GM23248 (cell line): ENCODE results near the gene PIK3CD. TPM values are rescaled to one million over a fixed set of nuclear protein-coding genes. Genes with fewer than 3 reads are reported as not detected.
A peak's percentile ranks its signal among the peaks of the same experiment; 100 is the strongest.

ENCODE experiments used
- DNase-seq: peaks from one replicate; pipeline ENCODE4 v3.0.0-alpha.2; 2015
- H2AFZ ChIP-seq: fragments of 200-600 bp; sonication (generic); 2 replicates; pipeline ENCODE4 v1.6.1; 2016; ENCODE audit warnings: antibody characterized with exemption
- H3F3A ChIP-seq: fragments of 200-600 bp; sonication (generic); 2 replicates; pipeline ENCODE4 v1.6.1; 2016; ENCODE audit warnings: mild to moderate bottlenecking, antibody characterized with exemption, mixed run types; ENCODE audit not compliant: insufficient read depth
- H3K27ac ChIP-seq: fragments of 200-600 bp; sonication (generic); 2 replicates; pipeline ENCODE4 v1.5.1; 2016; ENCODE audit warnings: mild to moderate bottlenecking
- H3K27me3 ChIP-seq: fragments of 200-600 bp; sonication (generic); replicated peaks from 2 replicates; pipeline ENCODE4 v1.6.1; 2016; ENCODE audit warnings: mild to moderate bottlenecking; ENCODE audit not compliant: insufficient read depth
- H3K36me3 ChIP-seq: fragments of 200-600 bp; sonication (generic); 2 replicates; pipeline ENCODE4 v1.6.1; 2016; ENCODE audit warnings: low read depth, mild to moderate bottlenecking
- H3K4me1 ChIP-seq: fragments of 200-600 bp; sonication (generic); 2 replicates; pipeline ENCODE4 v1.6.1; 2016; ENCODE audit warnings: mild to moderate bottlenecking; ENCODE audit not compliant: insufficient read depth
- H3K4me2 ChIP-seq: fragments of 200-600 bp; sonication (generic); one replicate; pipeline ENCODE4 v1.6.1; 2016; ENCODE audit warnings: mild to moderate bottlenecking; ENCODE audit not compliant: unreplicated experiment
- H3K4me3 ChIP-seq: fragments of 200-600 bp; sonication (generic); 2 replicates; pipeline ENCODE4 v1.5.1; 2016; ENCODE audit warnings: mild to moderate bottlenecking
- H3K79me2 ChIP-seq: fragments of 200-600 bp; sonication (generic); 2 replicates; pipeline ENCODE4 v1.6.1; 2016; ENCODE audit warnings: mild to moderate bottlenecking; ENCODE audit not compliant: insufficient read depth
- H3K9ac ChIP-seq: fragments of 200-600 bp; sonication (generic); 2 replicates; pipeline ENCODE4 v1.6.1; 2016; ENCODE audit warnings: mild to moderate bottlenecking
- H3K9me2 ChIP-seq: fragments of 200-600 bp; sonication (generic); 2 replicates; pipeline ENCODE4 v1.6.1; 2016; ENCODE audit warnings: mixed run types, mild to moderate bottlenecking, moderate library complexity; ENCODE audit not compliant: insufficient read depth
- H3K9me3 ChIP-seq: fragments of 200-600 bp; sonication (generic); one replicate; pipeline ENCODE4 v1.6.1; 2017; ENCODE audit warnings: low read depth
- H4K20me1 ChIP-seq: fragments of 200-600 bp; sonication (generic); 2 replicates; pipeline ENCODE4 v1.6.0; 2016; ENCODE audit not compliant: insufficient read depth
- EZH2 ChIP-seq: fragments of 200-600 bp; sonication (generic); IDR thresholded peaks from 2 replicates; pipeline ENCODE4 v1.6.1; 2018; ENCODE audit warnings: antibody characterized with exemption, mild to moderate bottlenecking; ENCODE audit not compliant: insufficient read depth, poor library complexity, severe bottlenecking
- EZH2phosphoT487 ChIP-seq: fragments of 200-600 bp; sonication (generic); IDR thresholded peaks from 2 replicates; pipeline ENCODE4 v1.6.1; 2018; ENCODE audit warnings: antibody characterized with exemption, moderate library complexity, mild to moderate bottlenecking, low read depth; ENCODE audit not compliant: insufficient read depth
- WGBS, 2 experiments: methylation state at CpG; one replicate each; pipeline ENCODE4 v1.1.6; 2015 to 2017; ENCODE audit warnings: low lambda C conversion rate in 2 of 2, low coverage in 1 of 2; ENCODE audit errors: missing lambda C conversion rate in 2 of 2; 5-methylcytosine and 5-hydroxymethylcytosine counted together
- in situ Hi-C: fragments of 300-500 bp; cut with MboI; formaldehyde crosslinking; loops from 2 replicates; pipeline ENCODE4 v1.15.0; 2020
- polyA plus RNA-seq: library from polyadenylated mRNA; unstranded; fragments of >200 nt; fragmentation: Nextera tagmentation; extraction: Ambion mirVana; gene quantifications from 2 replicates; pipeline ENCODE4 v1.2.1, GENCODE V29; 2016
- total RNA-seq: library from RNA; depleted of rRNA; stranded (reverse); fragments of >200 nt; shearing (Covaris generic); gene quantifications from 2 replicates; pipeline ENCODE4 v1.2.3, GENCODE V29; 2014

The PIK3CD gene
- total and polyA plus RNA-seq, 2 experiments from 2014 or later = 3.5 to 7.1 TPM

DNA sequence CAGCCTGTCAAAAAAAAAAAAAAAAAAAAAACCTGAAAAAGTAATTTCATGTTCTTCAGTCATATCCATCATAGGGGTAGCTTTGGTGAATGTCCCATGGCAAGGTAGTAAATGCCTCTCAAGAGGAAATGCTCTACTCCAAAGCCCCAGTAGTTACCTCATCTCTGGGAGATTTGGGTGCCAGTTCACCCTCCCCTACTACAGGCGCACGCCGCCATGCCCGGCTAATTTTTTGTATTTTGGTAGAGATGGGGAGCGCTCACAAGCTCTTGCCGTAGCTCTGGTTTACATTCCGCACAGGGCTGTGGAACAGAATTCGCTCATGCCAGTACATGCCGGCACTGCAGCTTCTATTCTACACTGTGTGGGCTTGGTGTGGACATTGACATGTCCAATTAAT is 13.7 kb downstream of the PIK3CD start:
- H3K27me3 ChIP-seq = no peaks in the 10 kb centered on the region
- DNase-seq = no peak
- H3K4me1 ChIP-seq = no peaks in the 10 kb centered on the region
- no peak overlapping the region for H2AFZ ChIP-seq
- in situ Hi-C loops = no loop called here
- 88 to 89% methylated on average over 9 of the region's 9 CpGs for WGBS, 2 experiments
- H3K4me2 ChIP-seq = no peak overlapping the region
- H3K79me2 ChIP-seq = no peaks in the 10 kb centered on the region
- H3K36me3 ChIP-seq = no peaks in the 10 kb centered on the region
- H4K20me1 ChIP-seq = no peaks in the 10 kb centered on the region
- TF ChIP-seq EZH2phosphoT487 = no peak
- TF ChIP-seq EZH2 = no peak
- H3K4me3 ChIP-seq = no peak overlapping the region
- no peaks in the 10 kb centered on the region for H3K9me2 ChIP-seq
- no peaks in the 10 kb centered on the region for H3K9me3 ChIP-seq
- peaks cover 2% of the 10 kb centered on the region; the same call in 1 of the 2 replicates for H3F3A ChIP-seq
- no peak overlapping the region for H3K9ac ChIP-seq
- no peak overlapping the region for H3K27ac ChIP-seq

DNA sequence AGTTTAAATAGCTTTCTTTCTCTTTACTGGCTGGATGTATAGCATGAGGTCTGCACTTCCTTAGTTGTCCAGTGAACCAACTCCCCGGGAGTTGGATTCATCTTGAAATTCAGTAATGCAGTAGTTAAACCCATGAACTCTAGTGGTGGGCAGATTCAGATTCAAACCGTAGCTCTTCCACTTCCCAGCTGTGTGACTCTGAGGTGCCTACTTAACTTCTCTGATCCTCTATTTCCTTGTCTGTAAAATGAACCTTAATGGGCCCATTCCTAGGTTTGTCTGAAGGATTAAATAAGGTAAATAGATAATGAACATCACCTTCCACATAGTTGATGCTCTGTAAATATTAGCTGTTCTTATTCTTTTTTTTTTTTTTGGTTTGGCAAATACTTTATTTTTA is 16.5 kb downstream of the PIK3CD start:
- H2AFZ ChIP-seq = no peak overlapping the region
- no peak overlapping the region for H3K9ac ChIP-seq
- H3K4me1 ChIP-seq = no peaks in the 10 kb centered on the region
- WGBS, 2 experiments = 35 to 41% methylated on average over 2 of the region's 2 CpGs
- H3K27me3 ChIP-seq = no peaks in the 10 kb centered on the region
- no peaks in the 10 kb centered on the region for H3K36me3 ChIP-seq
- no peak for DNase-seq
- H3K4me2 ChIP-seq = no peak overlapping the region
- H3K9me3 ChIP-seq = no peaks in the 10 kb centered on the region
- H3K27ac ChIP-seq = no peak overlapping the region
- in situ Hi-C loops = no loop called here
- no peaks in the 10 kb centered on the region for H4K20me1 ChIP-seq
- TF ChIP-seq EZH2 (no peak), EZH2phosphoT487 (no peak)
- H3F3A ChIP-seq = no peaks in the 10 kb centered on the region
- H3K4me3 ChIP-seq = no peak overlapping the region
- no peaks in the 10 kb centered on the region for H3K9me2 ChIP-seq
- no peaks in the 10 kb centered on the region for H3K79me2 ChIP-seq

GRCh38 chr1:9670085-9670484 is 18.6 kb downstream of the PIK3CD start:
- H3K4me2 ChIP-seq = no peak overlapping the region
- H3K79me2 ChIP-seq = no peaks in the 10 kb centered on the region
- in situ Hi-C loops = no loop called here
- WGBS, 2 experiments = 58 to 66% methylated on average over 2 of the region's 2 CpGs
- no peak for TF ChIP-seq EZH2phosphoT487
- no peak for TF ChIP-seq EZH2
- no peaks in the 10 kb centered on the region for H3K27me3 ChIP-seq
- no peaks in the 10 kb centered on the region for H3K9me2 ChIP-seq
- no peak overlapping the region for H3K4me3 ChIP-seq
- H3K9me3 ChIP-seq = no peaks in the 10 kb centered on the region
- DNase-seq = no peak
- no peaks in the 10 kb centered on the region for H4K20me1 ChIP-seq
- no peak overlapping the region for H2AFZ ChIP-seq
- H3K4me1 ChIP-seq = no peaks in the 10 kb centered on the region
- no peaks in the 10 kb centered on the region for H3F3A ChIP-seq
- no peaks in the 10 kb centered on the region for H3K36me3 ChIP-seq
- no peak overlapping the region for H3K27ac ChIP-seq
- no peak overlapping the region for H3K9ac ChIP-seq

DNA sequence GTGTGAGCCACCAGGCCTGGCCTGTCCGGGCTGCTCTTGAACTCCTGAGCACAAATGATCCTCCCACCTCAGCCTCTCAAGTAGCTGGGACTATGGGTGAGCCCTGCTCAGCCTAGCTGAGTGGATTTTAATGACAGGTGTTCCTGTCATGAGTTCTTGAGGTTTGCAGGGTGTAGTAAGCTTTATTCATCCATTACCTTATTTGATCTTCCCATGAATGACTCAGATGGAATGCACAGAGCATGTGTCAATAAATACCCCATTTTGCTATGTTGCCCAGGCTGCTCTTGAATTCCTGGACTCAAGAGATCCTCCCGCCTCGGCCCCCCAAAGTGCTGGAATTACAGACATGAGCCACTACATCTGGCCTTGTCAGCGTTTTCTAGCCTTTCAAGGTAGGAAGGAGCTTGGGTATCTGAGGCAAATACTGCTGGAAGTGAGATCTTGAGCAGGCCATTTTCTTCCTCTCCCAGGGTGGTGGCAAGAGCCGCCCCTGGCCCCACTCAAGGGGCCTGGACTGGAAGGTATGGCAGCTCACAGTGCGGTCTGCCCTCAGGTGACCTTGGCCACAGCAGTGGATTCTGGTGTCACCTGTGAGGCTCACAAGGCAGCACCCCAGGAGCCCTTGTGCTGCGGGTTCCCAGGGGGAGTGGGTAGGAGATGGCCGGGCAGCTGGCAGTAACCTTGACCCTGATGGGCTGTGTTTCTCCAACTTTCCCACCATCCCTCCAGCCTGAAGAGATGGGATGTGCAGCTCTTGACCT is 20.0 kb downstream of the PIK3CD start:
- no peak overlapping the region for H3K27ac ChIP-seq
- peak; percentile 47 for DNase-seq
- no peak overlapping the region for H2AFZ ChIP-seq
- H3F3A ChIP-seq = no peaks in the 10 kb centered on the region
- no peaks in the 10 kb centered on the region for H3K4me1 ChIP-seq
- H3K9me2 ChIP-seq = no peaks in the 10 kb centered on the region
- H3K4me2 ChIP-seq = no peak overlapping the region
- H3K4me3 ChIP-seq = no peak overlapping the region
- no peaks in the 10 kb centered on the region for H3K27me3 ChIP-seq
- H3K9me3 ChIP-seq = no peaks in the 10 kb centered on the region
- in situ Hi-C loops = no loop called here
- H3K36me3 ChIP-seq = no peaks in the 10 kb centered on the region
- no peak for TF ChIP-seq EZH2phosphoT487
- TF ChIP-seq EZH2 = no peak
- H3K79me2 ChIP-seq = no peaks in the 10 kb centered on the region
- WGBS, 2 experiments = 91 to 96% methylated on average over 8 of the region's 8 CpGs
- no peaks in the 10 kb centered on the region for H4K20me1 ChIP-seq
- no peak overlapping the region for H3K9ac ChIP-seq

DNA sequence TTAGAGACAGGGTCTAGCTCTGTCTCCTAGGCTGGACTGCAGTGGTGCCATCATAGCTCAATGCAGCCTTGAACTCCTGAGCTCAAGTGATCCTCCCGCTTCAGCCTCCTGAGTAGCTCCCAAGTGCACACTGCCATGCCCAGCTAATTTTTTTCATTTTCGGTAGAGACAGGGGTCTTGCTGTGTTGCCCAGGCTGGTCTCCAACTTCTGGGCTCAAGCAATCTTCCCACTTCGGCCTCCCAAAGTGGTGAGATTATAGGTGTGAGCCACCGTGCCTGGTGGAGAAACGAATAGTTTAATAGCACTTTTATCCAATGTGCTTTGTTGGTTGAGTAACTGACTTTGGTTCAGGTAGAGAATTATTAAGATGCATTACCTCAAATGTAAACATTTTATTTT is 20.9 kb downstream of the PIK3CD start:
- TF ChIP-seq EZH2 = no peak
- TF ChIP-seq EZH2phosphoT487 = no peak
- Histone ChIP-seq H4K20me1 (no peaks in the 10 kb centered on the region), H3K4me3 (no peak overlapping the region), H3K4me1 (no peaks in the 10 kb centered on the region), H3F3A (no peaks in the 10 kb centered on the region), H3K9ac (no peak overlapping the region), H3K27ac (no peak overlapping the region), H3K79me2 (no peaks in the 10 kb centered on the region), H3K27me3 (no peaks in the 10 kb centered on the region), H3K36me3 (no peaks in the 10 kb centered on the region), H3K9me3 (no peaks in the 10 kb centered on the region), H3K4me2 (no peak overlapping the region), H3K9me2 (no peaks in the 10 kb centered on the region), H2AFZ (no peak overlapping the region)
- no peak for DNase-seq
- WGBS, 2 experiments = 91 to 92% methylated on average over 5 of the region's 5 CpGs
- in situ Hi-C loops = no loop called here
